Endothelial cell of umbilical vein (primary cell): ENCODE measurements around the gene PHACTR1. TPM values are rescaled to one million over a fixed set of nuclear protein-coding genes. Genes with fewer than 3 reads are reported as not detected.
A peak's percentile ranks its signal among the peaks of the same experiment; 100 is the strongest.

Experiments
- BruUV-seq: library from RNA; stranded (reverse); fragments of 400-500 nt; replicated peaks from 2 replicates; lab custom pipeline; 2021; lab: Mats Ljungman, UMichigan
- CTCF ChIA-PET: fragments of 300-600, 350-600 bp; sonication (Branson Sonifier 250); formaldehyde crosslinking; loops from one replicate; lab custom pipeline; 2021; ENCODE audit warnings: antibody characterized with exemption, inconsistent platforms; lab: Charles Lee
- POLR2A ChIA-PET: fragments of 300-600, 350-600 bp; sonication (Branson Sonifier 250); formaldehyde crosslinking; loops from one replicate; lab custom pipeline; 2021; ENCODE audit warnings: antibody characterized with exemption, inconsistent platforms; lab: Charles Lee
- DNase-seq: peaks from one replicate; pipeline ENCODE4 v3.0.0-alpha.2; 2011; ENCODE audit warnings: low read depth, low spot score
- FAIRE-seq: peaks from 2 replicates; lab custom pipeline; 2011; peaks lifted over from hg19 to GRCh38; lab: Jason Lieb, UNC
- H2AFZ ChIP-seq: 2 replicates; pipeline ENCODE4 v1.6.0; 2012; ENCODE audit warnings: low read depth, low read length, control low read depth, inconsistent platforms
- H3K27ac ChIP-seq: 2 replicates; pipeline ENCODE4 v1.5.1; 2011; ENCODE audit warnings: low read depth, mild to moderate bottlenecking, control low read depth, low read length, moderate library complexity; ENCODE audit not compliant: insufficient read depth
- H3K27me3 ChIP-seq, 2 experiments: 2 replicates each; pipeline versions ENCODE4 v1.6.0 to v1.6.1; 2011; ENCODE audit warnings: low read length in 2 of 2, mixed read lengths in 1 of 2; ENCODE audit not compliant: control insufficient read depth in 2 of 2, insufficient read depth in 2 of 2
- H3K36me3 ChIP-seq, 2 experiments: 2 replicates in 1 of 2; 3 replicates in 1 of 2; pipeline ENCODE4 v1.5.1; 2011; ENCODE audit warnings: low read length in 2 of 2, mild to moderate bottlenecking in 1 of 2, moderate library complexity in 1 of 2; ENCODE audit not compliant: control insufficient read depth in 2 of 2, insufficient read depth in 2 of 2; ENCODE audit errors: extremely low read depth in 1 of 2
- H3K4me1 ChIP-seq: 3 replicates; pipeline ENCODE4 v1.5.1; 2011; ENCODE audit warnings: mild to moderate bottlenecking, low read length; ENCODE audit not compliant: control insufficient read depth, insufficient read depth; ENCODE audit errors: extremely low read depth
- H3K4me2 ChIP-seq: 2 replicates; pipeline ENCODE4 v1.6.1; 2011; ENCODE audit warnings: low read length, control low read depth, mixed read lengths; ENCODE audit not compliant: insufficient read depth
- H3K4me3 ChIP-seq, 3 experiments: fragments of 200-600 bp in 1 of 3; sonication (generic), shearing (Covaris generic) in 1 of 3; replicated peaks in 1 of 3; 2 replicates each; pipeline ENCODE4 v1.5.1; 2011 to 2016; ENCODE audit warnings: control low read depth in 3 of 3, low read length in 3 of 3, mild to moderate bottlenecking in 2 of 3, inconsistent platforms in 1 of 3, low read depth in 1 of 3, moderate library complexity in 1 of 3; ENCODE audit not compliant: insufficient read depth in 1 of 3
- H3K79me2 ChIP-seq: 2 replicates; pipeline ENCODE4 v1.6.0; 2012; ENCODE audit warnings: low read length, inconsistent platforms; ENCODE audit not compliant: control insufficient read depth, insufficient read depth
- H3K9ac ChIP-seq: replicated peaks from 2 replicates; pipeline ENCODE3; 2011; ENCODE audit warnings: low read length, control low read depth; ENCODE audit not compliant: insufficient read depth; ENCODE audit errors: extremely low read depth
- H3K9me1 ChIP-seq: replicated peaks from 3 replicates; pipeline ENCODE4 v1.6.0; 2011; ENCODE audit warnings: mild to moderate bottlenecking, low read length; ENCODE audit not compliant: control insufficient read depth, insufficient read depth; ENCODE audit errors: extremely low read depth
- H3K9me3 ChIP-seq: replicated peaks from 2 replicates; pipeline ENCODE4 v1.5.1; 2012; ENCODE audit warnings: low read length, inconsistent platforms; ENCODE audit not compliant: control insufficient read depth, insufficient read depth
- H4K20me1 ChIP-seq: replicated peaks from 2 replicates; pipeline ENCODE3; 2011; ENCODE audit warnings: mild to moderate bottlenecking, low read length; ENCODE audit not compliant: control insufficient read depth, insufficient read depth; ENCODE audit errors: extremely low read depth
- EZH2 ChIP-seq: IDR thresholded peaks from 2 replicates; pipeline ENCODE4 v1.6.1; 2012; ENCODE audit warnings: borderline replicate concordance, low read depth, mild to moderate bottlenecking, moderate library complexity, low read length, inconsistent platforms; ENCODE audit not compliant: severe bottlenecking
- JUN ChIP-seq: IDR thresholded peaks from 2 replicates; pipeline ENCODE4 v1.6.1; 2011; ENCODE audit warnings: borderline replicate concordance, low read depth; ENCODE audit not compliant: insufficient read length, insufficient read depth
- MYC ChIP-seq: IDR thresholded peaks from one replicate; pipeline ENCODE4 v1.6.1; 2011; ENCODE audit warnings: mild to moderate bottlenecking, low read depth, low read length
- dilution Hi-C: fragments of 300-500 bp; cut with MboI; formaldehyde crosslinking; loops from one replicate; pipeline ENCODE4 v1.15.0; 2019; ENCODE audit warnings: low sequenced_read_pairs; ENCODE audit not compliant: extremely low pct_ligation_motif_present
- intact Hi-C: fragments of 100-400 bp; cut with micrococcal nuclease; formaldehyde crosslinking; loops from one replicate; pipeline ENCODE4 v1.10.0; 2022
- polyA plus RNA-seq, 4 experiments: library from polyadenylated mRNA; depleted of rRNA in 3 of 4; stranded (reverse) in 3 of 4; unstranded in 1 of 4; fragments of >200 nt; gene quantifications; 2 replicates each; pipeline versions ENCODE4 v1.2.1 to v1.2.3, GENCODE V29; 2011 to 2012; ENCODE audit warnings: missing spikeins in 1 of 4
- total RNA-seq: library from RNA; stranded (reverse); gene quantifications from 2 replicates; pipeline ENCODE4 v1.2.3, GENCODE V29; 2021
- TF ChIP-seq, protein P1 (sequence below), 2 donors: IDR thresholded peaks; 1 replicate in 1 of 2; 2 replicates in 1 of 2; pipeline ENCODE4 v1.5.1; 2011; ENCODE audit warnings: low read length in 2 of 2, mild to moderate bottlenecking in 2 of 2, moderate library complexity in 2 of 2, control low read depth in 1 of 2, inconsistent platforms in 1 of 2, low read depth in 1 of 2; ENCODE audit not compliant: insufficient read depth in 1 of 2; ENCODE audit errors: extremely low read depth in 1 of 2
- TF ChIP-seq, protein P2 (sequence below): IDR thresholded peaks from 2 replicates; pipeline ENCODE4 v1.6.1; 2011; ENCODE audit not compliant: insufficient read depth, insufficient read length

PHACTR1 gene
- total and polyA plus RNA-seq, 2 donors (not counting 3 experiments of a cell fraction or from before 2014, with no cell fraction given): 2.4 to 23.2 TPM

DNA sequence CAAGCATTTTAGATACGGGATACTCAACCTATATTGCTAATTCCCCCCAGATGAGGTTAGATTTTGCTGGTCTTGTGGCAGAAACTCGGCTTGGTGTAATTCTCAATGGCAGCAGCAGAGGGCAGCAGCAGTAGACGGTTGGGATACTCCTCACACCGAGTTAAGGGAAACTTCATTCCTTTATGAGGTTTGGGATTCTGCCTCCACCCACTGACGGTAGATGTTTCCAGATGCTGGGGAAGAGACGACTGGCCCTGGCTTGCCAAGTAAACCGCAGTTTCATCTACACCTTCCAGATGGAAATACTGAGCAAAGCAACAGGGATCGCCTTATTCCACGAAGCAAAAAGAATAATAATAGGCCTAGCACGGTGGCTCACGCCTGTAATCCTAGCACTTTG is 620.0 kb downstream of the PHACTR1 start:
- TF ChIP-seq EZH2: no peak
- TF ChIP-seq, protein P1, sequence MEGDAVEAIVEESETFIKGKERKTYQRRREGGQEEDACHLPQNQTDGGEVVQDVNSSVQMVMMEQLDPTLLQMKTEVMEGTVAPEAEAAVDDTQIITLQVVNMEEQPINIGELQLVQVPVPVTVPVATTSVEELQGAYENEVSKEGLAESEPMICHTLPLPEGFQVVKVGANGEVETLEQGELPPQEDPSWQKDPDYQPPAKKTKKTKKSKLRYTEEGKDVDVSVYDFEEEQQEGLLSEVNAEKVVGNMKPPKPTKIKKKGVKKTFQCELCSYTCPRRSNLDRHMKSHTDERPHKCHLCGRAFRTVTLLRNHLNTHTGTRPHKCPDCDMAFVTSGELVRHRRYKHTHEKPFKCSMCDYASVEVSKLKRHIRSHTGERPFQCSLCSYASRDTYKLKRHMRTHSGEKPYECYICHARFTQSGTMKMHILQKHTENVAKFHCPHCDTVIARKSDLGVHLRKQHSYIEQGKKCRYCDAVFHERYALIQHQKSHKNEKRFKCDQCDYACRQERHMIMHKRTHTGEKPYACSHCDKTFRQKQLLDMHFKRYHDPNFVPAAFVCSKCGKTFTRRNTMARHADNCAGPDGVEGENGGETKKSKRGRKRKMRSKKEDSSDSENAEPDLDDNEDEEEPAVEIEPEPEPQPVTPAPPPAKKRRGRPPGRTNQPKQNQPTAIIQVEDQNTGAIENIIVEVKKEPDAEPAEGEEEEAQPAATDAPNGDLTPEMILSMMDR (IDR thresholded peaks at IDR 0.05; ENCODE audit: extremely low read depth in 1 of 2, insufficient read depth in 1 of 2, low read depth in 1 of 2, low read length in 2 of 2): peak; percentile 82 to 85
- BruUV-seq: no TSS peak
- CTCF ChIA-PET: interaction anchor here (1.0 to 3.4 kb wide), 6 partner anchors 147 to 288 kb away, joined by 3 to 30 read pairs (median 6); partner anchors contain the start of gene SIRT5
- dilution Hi-C loops (loop anchor here (25.0 kb wide), 1 partner anchor 226 kb away; the partner anchor contains the start of gene SIRT5), intact Hi-C loops (loop anchor here (1.0 to 5.0 kb wide), 10 partner anchors 18 to 731 kb away; partner anchors contain the start of genes GFOD1, NOL7 and SIRT5)
- Histone ChIP-seq H3K4me2 (no peak overlapping the region), H3K27me3 (no peaks in the 10 kb centered on the region), H3K36me3 (no peaks in the 10 kb centered on the region), H4K20me1 (no peaks in the 10 kb centered on the region), H3K4me3 (no peak overlapping the region), H3K4me1 (peaks cover 13% of the 10 kb centered on the region), H3K27ac (no peak overlapping the region), H3K79me2 (no peaks in the 10 kb centered on the region), H2AFZ (no peak overlapping the region), H3K9me3 (no peaks in the 10 kb centered on the region), H3K9me1 (no peaks in the 10 kb centered on the region), H3K9ac (no peak overlapping the region)
- peak; percentile 85 for DNase-seq
- peak; percentile 83 for FAIRE-seq
- POLR2A ChIA-PET: no interaction called here

DNA sequence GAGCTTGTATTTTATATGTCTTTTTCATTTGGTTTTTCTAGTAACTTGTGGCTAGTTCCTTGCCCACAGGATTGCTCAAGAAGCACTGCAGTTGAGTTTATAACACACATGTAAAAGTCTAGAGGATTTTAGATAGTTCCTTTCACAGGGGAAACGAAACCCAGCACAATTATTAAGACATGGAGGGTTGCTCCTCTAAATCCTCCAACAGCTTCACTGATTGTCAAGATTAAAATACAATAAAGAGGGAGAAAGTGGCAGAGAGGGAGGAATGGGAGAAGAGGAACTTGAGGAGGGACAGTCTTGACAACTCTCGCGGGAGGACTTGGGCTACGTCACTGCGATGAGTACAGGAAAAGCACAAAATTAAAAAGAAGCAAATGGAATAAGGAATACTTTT is 621.5 kb downstream of the PHACTR1 start:
- Histone ChIP-seq H4K20me1 (no peaks in the 10 kb centered on the region), H3K27me3 (no peaks in the 10 kb centered on the region), H3K36me3 (no peaks in the 10 kb centered on the region), H2AFZ (no peak overlapping the region), H3K9me1 (no peaks in the 10 kb centered on the region), H3K4me1 (peaks cover 13% of the 10 kb centered on the region), H3K79me2 (no peaks in the 10 kb centered on the region), H3K9me3 (no peaks in the 10 kb centered on the region), H3K27ac (no peak overlapping the region), H3K9ac (no peak overlapping the region), H3K4me3 (no peak overlapping the region), H3K4me2 (no peak overlapping the region)
- no peak for DNase-seq
- intact Hi-C loops (loop anchor here (5.0 kb wide), 1 partner anchor 729 kb away; no protein-coding TSS in a partner anchor), dilution Hi-C loops (loop anchor here (25.0 kb wide), 1 partner anchor 224 kb away; the partner anchor contains the start of gene SIRT5)
- TF ChIP-seq JUN (no peak), MYC (no peak)
- TF ChIP-seq, protein P2, sequence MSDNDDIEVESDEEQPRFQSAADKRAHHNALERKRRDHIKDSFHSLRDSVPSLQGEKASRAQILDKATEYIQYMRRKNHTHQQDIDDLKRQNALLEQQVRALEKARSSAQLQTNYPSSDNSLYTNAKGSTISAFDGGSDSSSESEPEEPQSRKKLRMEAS: no peak
- ChIA-PET POLR2A (interaction anchor here (0.6 kb wide), 1 partner anchor 79 kb away, joined by 7 read pairs; no protein-coding TSS in a partner anchor), CTCF (interaction anchor here (0.9 to 3.4 kb wide), 11 partner anchors 10 to 237 kb away, joined by 3 to 30 read pairs (median 4); partner anchors contain the start of genes SIRT5 and TBC1D7)
- no peak for FAIRE-seq
- no TSS peak for BruUV-seq
